Astrocyte of the hippocampus (primary cell): ENCODE data around the gene CEL.
"Not testable (repeated sequence)": the region's sequence is repeated elsewhere in the genome, so short reads cannot be mapped to it uniquely, and the experiment has no call there.

Experiments
- DNase-seq: peaks from one replicate; pipeline ENCODE4 v3.0.0; 2011; ENCODE audit warnings: low read depth, low spot score

CEL gene

DNA sequence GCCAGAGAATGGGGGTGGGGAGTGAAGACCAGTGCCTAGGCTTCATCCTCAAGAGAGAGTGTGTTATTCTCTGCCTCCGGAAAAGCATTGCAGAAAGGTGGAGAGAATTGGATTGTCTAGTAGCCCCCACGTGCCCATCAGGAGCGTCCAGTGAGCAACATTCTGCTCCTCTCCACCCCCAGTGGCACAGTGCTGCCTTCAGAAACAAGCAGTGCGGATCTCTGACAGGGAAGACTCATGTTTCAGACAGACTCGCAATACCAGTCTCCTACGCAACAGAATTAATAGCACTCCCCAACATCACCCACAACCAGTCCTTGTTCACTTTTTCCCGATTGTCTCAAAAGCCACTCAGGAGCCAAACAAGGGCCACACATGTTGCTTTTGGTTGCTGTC, 14.9 kb upstream of the CEL start:
- no peak for DNase-seq

DNA sequence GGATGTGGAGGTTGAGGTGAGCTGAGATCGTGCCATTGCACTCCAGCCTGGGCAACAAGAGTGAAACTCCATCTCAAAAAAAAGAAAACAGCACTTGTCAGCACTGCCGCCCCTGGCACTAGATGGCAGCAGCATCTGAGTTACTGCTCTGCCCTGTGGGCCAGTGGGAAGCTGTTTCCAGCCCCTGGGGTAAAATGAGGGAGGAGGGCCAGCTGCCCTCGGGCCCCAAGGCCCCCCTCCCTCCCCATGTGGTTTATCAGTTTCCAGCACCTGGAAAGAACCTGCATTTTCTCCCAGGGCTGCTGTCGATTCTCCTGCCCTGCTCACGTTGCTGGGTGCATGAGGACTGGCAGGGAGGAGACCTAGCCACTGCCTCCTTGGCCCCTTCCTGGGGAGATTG, 13.2 kb upstream of the CEL start:
- DNase-seq, result peak; percentile 42

DNA sequence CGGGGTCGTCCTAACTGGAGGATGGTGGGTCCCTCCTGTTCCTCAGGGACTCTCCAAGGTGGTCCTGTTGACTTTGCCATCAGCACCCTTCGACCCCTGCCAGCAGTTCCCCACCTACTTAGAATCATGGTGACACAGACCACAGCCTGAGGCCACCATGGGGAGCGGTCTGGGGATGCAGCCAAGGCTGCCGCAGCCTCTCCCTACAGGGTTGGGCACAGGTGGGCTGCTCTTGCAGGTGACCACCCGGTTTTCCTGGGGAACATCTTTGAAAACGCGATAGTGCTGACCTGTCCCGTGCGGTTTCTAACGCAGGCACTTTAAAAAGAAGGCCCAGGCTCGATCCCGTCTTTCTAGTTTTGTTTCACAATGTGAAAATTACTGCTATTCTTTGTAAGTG, 12.7 kb upstream of the CEL start:
- no peak for DNase-seq

DNA sequence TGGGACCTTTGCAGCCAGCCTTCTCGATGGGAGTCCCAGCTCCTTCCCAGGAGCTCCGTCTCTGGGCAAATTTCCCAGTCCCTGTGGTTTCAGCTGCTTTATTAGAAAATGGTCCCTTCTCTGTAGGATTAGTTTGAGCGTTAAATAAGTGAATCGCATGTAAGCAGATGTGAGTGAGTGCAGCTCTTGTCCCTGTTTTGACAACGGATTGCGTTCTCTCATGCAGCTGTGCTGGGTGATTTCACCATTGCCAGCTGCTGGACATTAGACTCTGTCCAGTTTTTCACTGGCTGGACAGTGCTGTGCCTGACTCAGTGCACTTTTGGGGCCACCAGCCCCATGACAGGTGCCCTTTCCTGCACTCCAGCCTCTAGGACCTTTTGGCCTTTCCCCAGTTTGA, 11.6 kb upstream of the CEL start:
- DNase-seq, result peak; percentile 72

DNA sequence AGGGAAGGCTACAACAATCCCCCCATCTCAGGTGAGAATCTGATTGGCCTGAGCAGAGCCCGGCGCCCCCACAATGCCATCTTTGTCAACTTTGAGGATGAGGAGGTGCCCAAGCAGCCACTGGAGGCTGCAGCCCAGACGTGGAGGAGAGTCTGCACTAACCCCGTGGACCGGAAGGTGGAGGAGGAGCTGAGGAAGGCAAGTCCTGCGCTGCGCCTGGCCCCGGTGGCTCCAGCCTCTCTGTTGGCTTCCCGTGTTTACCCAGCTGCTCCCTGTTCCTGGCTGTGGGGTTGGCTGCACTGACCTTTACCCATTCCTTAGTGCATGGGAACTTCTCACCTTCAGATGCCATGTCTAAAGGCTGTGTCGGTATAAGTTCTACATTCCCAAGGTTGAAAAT, 11.0 kb upstream of the CEL start:
- DNase-seq, result no peak

DNA sequence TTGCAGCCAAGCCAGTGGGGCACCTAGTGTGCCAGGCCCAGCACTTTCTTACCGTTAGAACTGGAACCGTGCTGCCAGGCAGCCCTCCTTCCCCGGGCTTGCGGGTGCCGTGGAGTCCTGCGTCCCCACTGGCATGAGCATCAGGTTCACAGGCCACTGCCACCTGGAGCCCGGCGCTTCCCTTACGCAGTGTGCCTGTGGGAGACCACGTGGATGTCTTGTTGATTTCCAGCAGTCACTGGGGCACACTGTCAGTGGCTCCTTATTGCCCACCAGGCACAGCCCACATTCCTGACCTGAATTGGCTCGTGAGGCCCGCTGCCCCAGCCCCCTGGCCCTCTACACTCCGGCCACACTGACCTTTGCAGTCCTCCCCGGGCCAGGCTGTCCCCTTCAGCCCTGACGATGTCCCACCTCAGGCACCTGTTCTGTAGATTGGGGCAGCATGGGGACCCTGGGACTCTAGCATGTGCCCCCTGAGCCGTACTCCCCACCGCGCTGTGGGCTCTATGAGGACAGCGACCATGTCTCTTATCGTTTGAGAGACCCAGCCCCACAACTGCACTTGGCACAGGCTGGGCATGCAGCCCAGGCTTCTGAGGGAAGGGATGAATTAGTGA, 10.4 kb upstream of the CEL start:
- no peak for DNase-seq

DNA sequence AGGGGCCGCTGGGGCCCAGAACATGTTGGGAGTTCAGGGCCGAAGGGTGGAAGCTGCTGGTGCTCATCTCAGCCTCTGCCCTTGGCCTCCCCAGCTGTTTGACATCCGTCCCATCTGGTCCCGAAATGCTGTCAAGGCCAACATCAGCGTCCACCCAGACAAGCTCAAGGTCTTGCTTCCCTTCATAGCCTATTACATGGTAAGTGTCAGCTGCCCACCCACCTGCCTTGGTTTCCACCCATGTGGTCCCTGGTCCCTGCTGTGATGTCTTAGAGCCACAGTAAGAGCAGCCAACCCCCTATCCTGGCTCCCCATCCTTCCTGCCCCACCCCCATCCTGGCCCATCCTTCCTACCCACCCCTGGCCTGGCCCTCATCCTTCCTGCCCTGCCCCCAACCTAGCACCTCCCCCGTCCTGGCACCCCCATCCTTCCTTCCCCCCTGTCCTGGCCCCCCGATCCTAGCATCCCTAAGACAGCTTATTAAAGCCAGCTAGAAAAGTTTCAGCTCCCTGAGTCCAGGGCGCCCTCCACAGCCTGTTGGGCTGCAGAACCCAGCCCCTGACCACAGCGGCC, 9.7 kb upstream of the CEL start:
- no peak for DNase-seq

DNA sequence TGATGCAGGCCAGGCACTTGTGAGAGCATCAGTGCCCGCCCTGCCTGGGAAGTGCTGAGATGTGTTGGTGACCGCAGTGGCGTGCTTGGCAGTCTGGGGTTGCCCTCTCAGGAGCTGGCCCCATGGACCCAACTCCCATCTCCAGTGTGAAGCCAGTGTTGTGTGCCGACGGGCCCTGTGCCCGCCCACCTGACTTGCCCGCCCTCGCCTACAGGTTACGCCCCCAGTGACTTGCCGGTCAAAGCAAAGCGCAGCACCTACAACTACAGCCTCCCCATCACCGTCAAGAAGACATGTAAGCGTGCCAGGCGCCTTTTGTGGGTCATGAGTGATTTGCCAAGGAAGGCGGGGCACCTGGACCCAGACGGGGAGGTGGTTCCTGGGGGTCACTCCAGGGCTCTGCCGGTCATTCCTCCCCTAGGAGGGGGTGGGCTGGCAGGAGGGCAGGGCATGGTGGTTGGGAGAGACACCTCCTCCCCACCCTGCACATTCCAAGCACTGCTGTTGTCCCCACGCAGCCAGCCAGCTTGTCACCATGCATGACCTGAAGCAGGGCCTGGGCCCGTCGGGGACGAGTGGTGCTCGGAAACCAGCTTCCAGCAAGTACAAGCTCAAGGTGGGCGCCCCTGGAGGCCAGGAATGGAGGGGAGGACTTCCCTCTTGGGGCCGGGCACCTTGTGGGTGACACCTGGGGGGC, 7.4 kb upstream of the CEL start:
- no peak for DNase-seq

DNA sequence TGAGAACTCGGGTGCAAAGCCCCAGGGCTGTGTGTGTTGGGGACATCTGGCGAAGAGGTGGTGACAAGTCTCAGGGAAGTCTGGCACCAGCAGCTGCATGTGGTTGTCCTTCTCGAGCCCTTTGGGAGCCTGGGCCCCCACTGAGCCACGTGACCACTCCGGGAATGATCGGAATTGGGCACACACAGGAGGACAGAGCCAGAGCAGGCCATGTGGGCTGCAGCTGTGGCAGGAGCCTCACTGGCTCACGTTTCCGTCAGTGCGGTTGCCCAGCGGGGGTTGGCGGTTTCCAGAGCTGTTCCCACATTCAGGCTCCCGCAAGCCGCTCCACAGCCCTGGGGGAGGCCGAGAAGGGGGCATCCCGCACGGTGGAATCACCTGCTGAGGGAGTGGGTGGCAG, 6.8 kb upstream of the CEL start:
- peak; percentile 24 for DNase-seq

DNA sequence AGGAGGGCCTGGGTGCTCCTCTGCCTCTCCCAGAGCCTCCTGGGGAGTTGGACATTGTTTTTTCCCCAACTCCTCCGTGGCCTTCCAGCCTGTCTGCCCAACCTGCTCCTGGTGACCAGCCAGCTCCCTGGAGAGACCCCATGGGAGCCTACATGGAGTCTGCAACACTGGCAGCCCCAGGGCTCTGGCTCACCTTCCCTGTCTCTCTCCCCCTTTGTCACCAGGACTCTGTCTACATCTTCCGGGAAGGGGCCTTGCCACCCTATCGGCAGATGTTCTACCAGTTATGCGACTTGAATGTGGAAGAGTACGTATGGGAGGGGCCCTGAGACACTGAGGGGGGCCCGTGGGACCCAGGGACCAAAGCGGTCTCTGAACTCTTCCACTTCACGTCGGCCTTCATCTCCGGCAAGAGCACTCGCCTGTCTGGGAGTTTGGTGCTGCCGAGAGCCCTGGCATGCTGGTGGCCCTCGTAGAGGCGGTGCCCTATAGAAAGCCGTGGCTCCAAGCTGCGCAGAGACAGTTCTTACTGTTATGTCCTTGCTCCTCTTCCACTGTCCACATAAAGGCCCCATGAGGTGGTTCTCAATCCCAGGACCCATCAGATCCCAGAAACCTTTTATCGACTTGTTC, 5.9 kb upstream of the CEL start:
- no peak for DNase-seq

DNA sequence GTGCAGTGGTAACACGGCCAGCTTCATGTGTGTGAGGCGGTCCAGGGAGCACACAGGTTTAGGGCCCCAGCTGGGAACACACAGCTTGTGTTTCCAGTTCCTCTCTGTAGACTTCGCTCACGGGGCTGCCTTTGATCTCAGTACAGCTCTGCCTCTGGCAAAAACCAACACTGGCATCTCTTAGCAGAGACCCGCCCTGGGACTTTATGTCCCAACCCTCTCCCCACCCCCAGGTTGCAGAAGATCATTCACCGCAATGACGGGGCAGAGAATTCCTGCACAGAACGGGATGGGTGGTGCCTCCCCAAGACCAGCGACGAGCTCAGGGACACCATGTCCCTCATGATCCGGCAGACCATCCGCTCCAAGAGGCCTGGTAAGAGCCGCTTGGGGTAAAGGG, 5.2 kb upstream of the CEL start:
- no peak for DNase-seq

DNA sequence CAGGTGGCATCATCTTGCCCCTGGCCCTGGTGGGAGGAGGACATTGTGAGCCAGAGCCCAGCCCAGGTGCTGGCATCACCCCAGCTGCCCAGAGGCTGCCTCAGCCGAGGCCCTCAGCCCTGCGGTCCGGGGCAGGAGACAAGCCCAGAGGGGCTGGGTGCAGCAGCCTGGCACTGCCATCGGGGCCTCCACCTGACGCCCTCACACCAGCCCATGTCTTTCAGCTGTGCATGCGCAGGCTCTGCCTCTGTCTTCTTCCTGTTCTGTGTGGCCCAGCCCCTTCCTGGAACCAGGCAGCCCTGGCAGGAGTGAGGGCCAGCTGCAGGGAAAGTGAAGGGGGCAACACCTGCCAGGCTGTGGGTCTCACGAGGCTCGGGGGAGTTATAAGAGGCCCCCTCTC, 4.8 kb upstream of the CEL start:
- DNase-seq, result no peak

DNA sequence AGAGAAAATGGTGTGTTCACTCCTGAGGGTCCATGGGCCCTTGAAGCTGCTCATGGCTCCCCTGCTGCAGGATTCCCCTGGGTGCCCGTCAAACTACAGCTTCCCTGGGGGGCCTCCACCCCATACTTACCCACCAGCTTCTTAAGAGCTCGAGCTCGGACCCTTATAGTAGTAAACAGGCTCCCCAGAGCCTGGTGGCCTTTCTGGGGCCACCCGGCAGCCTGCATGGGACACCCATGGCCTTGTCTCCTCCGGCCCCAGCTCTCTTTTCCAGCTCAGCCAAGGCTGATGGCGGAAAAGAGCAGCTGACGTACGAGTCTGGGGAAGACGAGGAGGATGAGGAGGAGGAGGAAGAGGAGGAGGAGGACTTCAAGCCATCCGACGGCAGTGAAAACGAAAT, 4.2 kb upstream of the CEL start:
- DNase-seq, result no peak

DNA sequence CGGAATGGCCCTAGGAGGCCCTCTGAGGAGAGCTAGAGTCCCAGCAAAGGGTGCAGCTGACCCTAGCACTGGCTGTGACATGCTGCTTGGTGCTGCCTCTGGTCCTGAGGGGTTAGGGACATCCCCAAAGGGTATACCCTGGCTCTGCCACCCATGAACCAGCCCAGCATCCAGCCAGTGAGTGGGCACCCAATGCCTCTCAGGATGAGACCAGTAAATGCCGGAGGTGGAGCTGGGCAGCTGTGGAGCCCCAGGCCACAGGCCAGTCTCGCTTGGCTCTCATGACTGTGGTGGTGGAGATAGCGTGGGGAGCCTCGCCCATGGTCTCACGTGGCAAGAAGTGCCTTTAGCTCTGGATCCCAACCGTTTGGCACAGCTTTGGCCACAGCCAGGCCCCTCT, 3.7 kb upstream of the CEL start:
- DNase-seq, result no peak

DNA sequence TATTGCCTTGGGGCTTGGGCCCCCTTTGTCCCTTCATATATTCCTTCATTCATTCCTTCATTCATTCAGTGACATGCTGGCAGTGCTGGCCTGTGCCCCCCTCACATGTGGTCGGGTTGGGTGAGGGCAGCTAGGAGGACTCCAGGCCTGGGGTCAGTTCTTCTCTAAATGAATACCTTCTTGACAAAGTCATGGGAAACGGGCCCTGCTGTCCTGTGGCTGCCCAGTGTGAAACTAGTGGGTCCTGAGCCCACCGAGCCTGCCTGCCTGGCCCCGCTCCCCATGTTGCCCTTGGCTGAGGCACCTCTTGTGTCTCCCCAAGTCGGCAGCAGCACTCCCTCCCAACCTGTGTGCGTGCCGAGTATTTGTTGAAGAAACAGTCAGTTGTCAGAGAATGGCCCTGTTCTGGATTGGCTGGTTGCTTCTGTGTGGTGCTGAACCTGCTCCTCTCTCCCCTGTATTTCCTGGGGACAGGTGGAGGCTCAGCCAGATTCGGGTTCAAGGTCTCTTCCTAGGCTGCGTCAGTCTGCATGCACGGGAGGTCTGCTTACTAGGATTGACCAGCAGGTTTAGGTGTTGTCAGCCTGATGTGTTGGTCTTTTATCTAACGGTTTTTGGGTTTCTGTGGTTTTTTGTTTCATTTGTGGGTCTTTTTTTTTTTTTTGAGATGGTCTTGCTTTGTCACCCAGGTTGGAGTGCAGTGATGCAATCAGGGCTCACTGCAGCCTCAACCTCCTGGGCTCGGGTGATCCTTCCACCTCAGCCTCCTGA, 3.0 kb upstream of the CEL start:
- DNase-seq, result no peak

DNA sequence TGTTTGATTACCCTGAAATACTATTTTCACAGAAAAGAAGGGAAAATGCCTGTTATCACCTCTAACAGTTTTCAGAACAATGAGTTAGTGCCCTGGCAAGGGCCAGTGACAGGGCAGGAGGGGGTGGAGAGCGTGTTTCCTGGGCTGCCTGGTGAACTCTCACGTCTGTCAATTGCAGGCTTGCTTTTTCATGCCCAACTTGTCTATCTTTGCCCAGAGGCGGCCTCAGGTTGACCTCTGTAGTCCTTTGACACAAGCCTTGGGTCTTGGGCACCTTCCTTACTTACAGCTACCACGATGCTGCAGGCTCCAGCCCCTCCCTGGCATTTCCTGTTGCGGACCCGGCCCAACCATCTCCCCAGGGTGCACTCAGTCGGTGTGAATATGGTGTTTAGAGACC, 2.2 kb upstream of the CEL start:
- no peak for DNase-seq

DNA sequence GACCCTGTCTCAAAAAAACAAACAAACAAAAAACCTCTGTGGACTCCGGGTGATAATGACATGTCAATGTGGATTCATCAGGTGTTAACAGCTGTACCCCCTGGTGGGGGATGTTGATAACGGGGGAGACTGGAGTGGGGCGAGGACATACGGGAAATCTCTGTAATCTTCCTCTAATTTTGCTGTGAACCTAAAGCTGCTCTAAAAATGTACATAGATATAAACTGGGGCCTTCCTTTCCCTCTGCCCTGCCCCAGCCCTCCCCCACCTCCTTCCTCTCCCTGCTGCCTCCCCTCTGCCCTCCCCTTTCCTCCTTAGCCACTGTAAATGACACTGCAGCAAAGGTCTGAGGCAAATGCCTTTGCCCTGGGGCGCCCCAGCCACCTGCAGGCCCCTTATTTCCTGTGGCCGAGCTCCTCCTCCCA, 1.4 kb upstream of the CEL start:
- no peak for DNase-seq

DNA sequence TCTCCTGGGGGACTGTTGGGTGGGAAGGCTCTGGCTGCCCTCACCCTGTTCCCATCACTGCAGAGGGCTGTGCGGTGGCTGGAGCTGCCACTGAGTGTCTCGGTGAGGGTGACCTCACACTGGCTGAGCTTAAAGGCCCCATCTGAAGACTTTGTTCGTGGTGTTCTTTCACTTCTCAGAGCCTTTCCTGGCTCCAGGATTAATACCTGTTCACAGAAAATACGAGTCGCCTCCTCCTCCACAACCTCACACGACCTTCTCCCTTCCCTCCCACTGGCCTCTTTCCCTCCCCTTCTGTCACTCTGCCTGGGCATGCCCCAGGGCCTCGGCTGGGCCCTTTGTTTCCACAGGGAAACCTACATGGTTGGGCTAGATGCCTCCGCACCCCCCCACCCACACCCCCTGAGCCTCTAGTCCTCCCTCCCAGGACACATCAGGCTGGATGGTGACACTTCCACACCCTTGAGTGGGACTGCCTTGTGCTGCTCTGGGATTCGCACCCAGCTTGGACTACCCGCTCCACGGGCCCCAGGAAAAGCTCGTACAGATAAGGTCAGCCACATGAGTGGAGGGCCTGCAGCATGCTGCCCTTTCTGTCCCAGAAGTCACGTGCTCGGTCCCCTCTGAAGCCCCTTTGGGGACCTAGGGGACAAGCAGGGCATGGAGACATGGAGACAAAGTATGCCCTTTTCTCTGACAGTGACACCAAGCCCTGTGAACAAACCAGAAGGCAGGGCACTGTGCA, 590 bp upstream of the CEL start:
- peak; percentile 30 for DNase-seq

DNA sequence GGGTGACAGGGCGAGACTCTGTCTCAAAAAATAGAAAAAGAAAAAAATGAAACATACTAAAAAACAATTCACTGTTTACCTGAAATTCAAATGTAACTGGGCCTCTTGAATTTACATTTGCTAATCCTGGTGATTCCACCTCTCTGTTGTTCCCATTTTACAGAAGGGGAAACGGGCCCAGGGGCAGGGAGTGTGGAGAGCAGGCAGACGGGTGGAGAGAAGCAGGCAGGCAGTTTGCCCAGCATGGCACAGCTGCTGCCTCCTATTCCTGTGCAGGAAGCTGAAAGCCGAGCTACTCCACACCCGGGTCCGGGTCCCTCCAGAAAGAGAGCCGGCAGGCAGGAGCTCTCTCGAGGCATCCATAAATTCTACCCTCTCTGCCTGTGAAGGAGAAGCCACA, 788 bp downstream of the CEL start:
- DNase-seq, result not testable (repeated sequence)

DNA sequence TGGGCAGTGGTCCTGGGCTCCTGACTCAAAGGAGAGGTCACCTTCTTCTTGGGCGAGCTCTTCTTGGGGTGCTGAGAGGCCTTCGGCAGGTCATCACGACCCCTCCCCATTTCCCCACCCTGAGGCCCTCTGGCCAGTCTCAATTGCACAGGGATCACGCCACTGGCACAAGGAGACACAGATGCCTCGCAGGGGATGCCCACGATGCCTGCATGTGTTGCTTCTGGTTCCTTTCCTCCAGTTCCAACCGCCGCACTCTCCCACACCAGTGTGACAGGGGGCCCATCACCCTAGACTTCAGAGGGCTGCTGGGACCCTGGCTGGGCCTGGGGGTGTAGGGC, 1.3 kb downstream of the CEL start:
- no peak for DNase-seq

DNA sequence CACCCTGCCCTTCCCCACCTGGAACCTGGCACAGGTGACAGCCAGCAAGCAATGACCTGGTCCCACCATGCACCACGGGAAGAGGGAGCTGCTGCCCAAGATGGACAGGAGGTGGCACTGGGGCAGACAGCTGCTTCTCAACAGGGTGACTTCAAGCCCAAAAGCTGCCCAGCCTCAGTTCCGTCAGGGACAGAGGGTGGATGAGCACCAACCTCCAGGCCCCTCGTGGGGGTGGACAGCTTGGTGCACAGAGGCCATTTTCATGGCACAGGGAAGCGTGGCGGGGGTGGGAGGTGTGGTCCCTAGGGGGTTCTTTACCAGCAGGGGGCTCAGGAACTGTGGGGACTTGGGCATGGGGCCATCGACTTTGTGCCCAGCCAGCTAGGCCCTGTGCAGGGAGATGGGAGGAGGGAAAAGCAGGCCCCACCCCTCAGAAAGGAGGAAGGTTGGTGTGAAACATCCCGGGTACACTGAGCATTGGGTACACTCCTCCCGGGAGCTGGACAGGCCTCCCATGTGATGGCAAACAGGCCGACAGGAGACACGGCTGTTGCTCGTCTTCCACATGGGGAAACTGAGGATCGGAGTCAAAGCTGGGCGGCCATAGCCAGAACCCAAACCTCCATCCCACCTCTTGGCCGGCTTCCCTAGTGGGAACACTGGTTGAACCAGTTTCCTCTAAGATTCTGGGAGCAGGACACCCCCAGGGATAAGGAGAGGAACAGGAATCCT, 1.9 kb downstream of the CEL start:
- DNase-seq, result no peak
